Epithelial cell of proximal tubule (primary cell): ENCODE results near the gene JMJD7. TPM values are rescaled to one million over a fixed set of nuclear protein-coding genes. Genes with fewer than 3 reads are reported as not detected.

Experiments
- DNase-seq: peaks from one replicate; pipeline ENCODE4 v3.0.0-alpha.2; 2011; ENCODE audit warnings: low read depth
- H3K4me3 ChIP-seq: 2 replicates; pipeline ENCODE4 v1.5.1; 2011; ENCODE audit warnings: low read depth, mild to moderate bottlenecking, low read length
- CTCF ChIP-seq: conservative IDR thresholded peaks from 2 replicates; pipeline ENCODE4 v1.5.1; 2012; ENCODE audit warnings: low read depth, mild to moderate bottlenecking, low read length
- total RNA-seq: library from RNA; depleted of rRNA; stranded (reverse); fragments of >200 nt; gene quantifications from 2 replicates; pipeline ENCODE4 v1.2.3, GENCODE V29; 2015

Gene JMJD7
- total RNA-seq, 1 donor from 2014 or later, result 6.6 TPM

GRCh38 chr15:41869770-41870688, 42.1 kb downstream of the JMJD7 start:
- no peak for TF ChIP-seq CTCF
- no peak for DNase-seq
- no peak overlapping the region for H3K4me3 ChIP-seq

- no peak for TF ChIP-seq CTCF
- no peak overlapping the region for H3K4me3 ChIP-seq
- no peak for DNase-seq
Observed at GRCh38 chr15:41870689-41871081, 42.8 kb downstream of the JMJD7 start.

- TF ChIP-seq CTCF, result no peak
- H3K4me3 ChIP-seq, result no peak overlapping the region
- DNase-seq, result no peak
Observed at GRCh38 chr15:41871175-41871905, 43.4 kb downstream of the JMJD7 start.

- no peak for TF ChIP-seq CTCF
- H3K4me3 ChIP-seq, result no peak overlapping the region
- no peak for DNase-seq
Observed at GRCh38 chr15:41872166-41872747, 44.4 kb downstream of the JMJD7 start.

GRCh38 chr15:41873711-41874110, 45.8 kb downstream of the JMJD7 start:
- no peak overlapping the region for H3K4me3 ChIP-seq
- no peak for DNase-seq
- TF ChIP-seq CTCF, result no peak

GRCh38 chr15:41874736-41875135, 46.8 kb downstream of the JMJD7 start:
- no peak for DNase-seq
- TF ChIP-seq CTCF, result no peak
- H3K4me3 ChIP-seq, result no peak overlapping the region
